Body of pancreas (tissue), 4 donors: ENCODE measurements around the gene KCNJ11.
"Not testable (repeated sequence)": the region's sequence is repeated elsewhere in the genome, so short reads cannot be mapped to it uniquely, and the experiment has no call there.

Experiments
- CTCF ChIP-seq, 7 experiments: fragments of 450-650 bp in 4 of 7; fragments of 200-600 bp in 3 of 7; sonication (generic) in 3 of 7; IDR thresholded peaks; one replicate each; pipeline ENCODE4 v1.5.1; 2016 to 2019; ENCODE audit warnings: antibody characterized with exemption in 7 of 7
- POLR2A ChIP-seq, 3 donors: fragments of 450-650 bp; IDR thresholded peaks; one replicate each; pipeline ENCODE4 v1.6.1; 2016; ENCODE audit warnings: antibody characterized with exemption in 3 of 3, mild to moderate bottlenecking in 2 of 3

- not testable (repeated sequence) for TF ChIP-seq CTCF, POLR2A (IDR thresholded peaks at IDR 0.05)
Observed at GRCh38 chr11:17426233-17426632, 37.8 kb upstream of the KCNJ11 start.
